Stimulated activated CD4-positive, alpha-beta T cell treated with anti-CD3 and anti-CD28 coated beads, Interleukin-12 subunit alpha, Interleukin-12 subunit beta, amount 100 ng/mL, for 24 hours (primary cell): Measurements from ENCODE around the gene LPCAT1.
A peak's percentile ranks its signal among the peaks of the same experiment; 100 is the strongest.
"Not testable (repeated sequence)": the region's sequence is repeated elsewhere in the genome, so short reads cannot be mapped to it uniquely, and the experiment has no call there.

ENCODE experiments used
- DNase-seq, 2 experiments: peaks; one replicate each; pipeline ENCODE4 v3.0.0-alpha.2; 2020; ENCODE audit warnings: low read depth in 2 of 2

Gene LPCAT1, protein sequence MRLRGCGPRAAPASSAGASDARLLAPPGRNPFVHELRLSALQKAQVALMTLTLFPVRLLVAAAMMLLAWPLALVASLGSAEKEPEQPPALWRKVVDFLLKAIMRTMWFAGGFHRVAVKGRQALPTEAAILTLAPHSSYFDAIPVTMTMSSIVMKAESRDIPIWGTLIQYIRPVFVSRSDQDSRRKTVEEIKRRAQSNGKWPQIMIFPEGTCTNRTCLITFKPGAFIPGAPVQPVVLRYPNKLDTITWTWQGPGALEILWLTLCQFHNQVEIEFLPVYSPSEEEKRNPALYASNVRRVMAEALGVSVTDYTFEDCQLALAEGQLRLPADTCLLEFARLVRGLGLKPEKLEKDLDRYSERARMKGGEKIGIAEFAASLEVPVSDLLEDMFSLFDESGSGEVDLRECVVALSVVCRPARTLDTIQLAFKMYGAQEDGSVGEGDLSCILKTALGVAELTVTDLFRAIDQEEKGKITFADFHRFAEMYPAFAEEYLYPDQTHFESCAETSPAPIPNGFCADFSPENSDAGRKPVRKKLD

DNA sequence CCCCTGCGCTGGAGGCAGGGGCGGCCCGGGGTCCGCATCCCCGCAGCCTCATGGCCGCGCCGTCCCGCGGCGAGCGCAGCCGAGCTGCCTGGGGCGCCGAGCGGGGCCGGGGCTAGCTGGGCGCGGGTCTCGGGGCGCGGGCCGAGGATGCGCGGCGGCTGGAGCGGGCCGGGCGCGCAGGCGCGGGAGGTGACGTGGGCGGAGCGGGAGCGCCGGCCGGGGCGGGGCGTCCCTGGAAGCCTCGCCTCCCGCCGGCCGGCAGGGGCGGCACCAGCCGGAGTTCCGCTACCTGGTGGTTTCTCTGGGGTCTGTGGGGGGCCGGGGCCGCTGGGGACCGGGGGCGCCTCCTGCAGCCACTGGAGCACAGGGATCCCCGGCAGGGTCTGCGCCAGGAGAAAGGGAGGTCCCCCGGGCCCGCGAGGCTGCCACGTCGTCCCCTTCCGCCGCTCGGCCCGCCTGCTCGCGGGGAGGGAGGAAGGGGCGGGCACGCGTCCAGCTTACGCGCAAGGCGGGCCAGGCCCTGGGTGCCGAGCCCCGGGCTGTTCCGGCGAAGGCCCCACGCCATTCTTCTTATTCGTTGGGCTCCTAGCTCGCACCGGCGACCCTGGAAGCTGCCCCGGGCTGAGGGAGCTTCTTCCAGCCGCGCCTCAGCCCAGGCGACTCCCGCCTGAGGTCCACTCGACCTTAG, at the start of gene LPCAT1:
Gene LPCAT1, minus strand, starts transcription at position 168 of the 688 bp plus-strand sequence. Its CDS starts 116 bp downstream, at position 52.
- DNase-seq, result peak; percentile 55 to 69

DNA sequence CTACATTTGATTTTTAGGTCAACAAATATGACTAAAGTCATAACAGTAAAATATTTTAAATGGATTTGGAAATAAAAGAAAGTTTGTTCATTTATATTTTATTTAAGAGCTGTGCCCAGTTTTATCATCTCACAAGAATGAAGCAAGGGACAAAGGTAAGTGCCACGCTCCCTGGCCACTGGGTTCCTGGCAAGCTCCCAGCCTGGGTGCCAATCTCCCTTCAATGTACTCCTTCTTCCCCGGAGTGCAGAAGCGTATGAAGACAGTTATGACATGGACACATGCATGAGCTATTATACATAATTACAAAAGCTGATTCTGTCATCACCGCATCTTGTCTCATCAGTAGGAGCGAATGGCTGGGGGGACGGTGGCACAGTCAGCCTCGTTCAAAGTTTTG, 48.1 kb upstream of the LPCAT1 start:
- not testable (repeated sequence) for DNase-seq

DNA sequence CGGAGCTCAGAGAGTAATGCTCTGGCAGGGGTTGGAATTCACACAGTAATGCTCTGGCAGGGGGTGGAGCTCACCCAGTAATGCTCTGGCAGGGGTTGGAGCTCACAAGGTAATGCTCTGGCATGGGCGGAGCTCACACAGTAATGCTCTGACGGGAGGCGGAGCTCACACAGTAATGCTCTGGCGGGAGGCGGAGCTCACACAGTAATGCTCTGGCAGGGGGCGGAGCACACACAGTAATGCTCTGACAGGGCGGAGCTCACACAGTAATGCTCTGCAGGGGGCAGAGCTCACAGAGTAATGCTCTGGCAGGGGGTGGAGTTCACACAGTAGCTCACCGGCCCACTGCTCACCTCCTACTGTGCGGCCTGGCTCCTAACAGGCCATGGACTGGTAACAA, 47.2 kb upstream of the LPCAT1 start:
- no peak for DNase-seq

DNA sequence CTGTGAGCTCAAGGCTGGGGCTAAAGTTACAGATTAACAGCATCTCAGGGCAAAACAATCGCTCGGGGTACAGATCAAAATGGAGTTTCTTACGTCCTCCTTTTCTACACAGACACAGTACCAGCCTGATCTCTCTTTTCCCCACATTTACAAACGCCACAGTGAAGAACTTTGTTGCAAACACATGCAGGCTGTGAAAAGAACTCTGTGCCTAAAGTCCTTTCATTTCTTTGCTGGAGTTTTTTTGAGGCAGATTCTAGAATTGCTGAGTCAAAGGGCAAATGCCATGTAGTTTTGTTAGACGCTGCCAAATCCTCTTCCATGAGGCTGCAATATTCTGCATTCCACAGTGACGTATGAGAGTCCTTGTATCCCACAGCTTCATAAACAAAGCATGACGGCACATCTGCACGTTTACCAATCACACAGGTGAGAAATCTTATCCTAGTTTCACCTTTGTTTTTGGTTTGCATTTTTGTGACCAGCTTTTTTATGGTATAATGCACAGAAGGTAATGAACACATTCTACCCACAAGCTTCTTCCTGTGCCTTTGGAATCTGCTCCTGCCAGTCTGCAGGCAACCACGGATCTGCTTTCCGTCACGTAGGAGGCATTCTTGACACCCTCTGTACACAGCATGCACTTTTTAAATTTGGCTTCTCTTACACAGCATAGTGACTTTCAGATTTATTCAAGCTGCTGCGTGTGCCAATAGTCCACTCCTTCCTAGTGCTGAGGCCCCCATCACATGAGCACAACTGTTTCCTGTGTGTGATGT, 44.6 kb upstream of the LPCAT1 start:
- no peak for DNase-seq

GRCh38 chr5:1567527-1568200, 43.9 kb upstream of the LPCAT1 start:
- DNase-seq, result not testable (repeated sequence)

DNA sequence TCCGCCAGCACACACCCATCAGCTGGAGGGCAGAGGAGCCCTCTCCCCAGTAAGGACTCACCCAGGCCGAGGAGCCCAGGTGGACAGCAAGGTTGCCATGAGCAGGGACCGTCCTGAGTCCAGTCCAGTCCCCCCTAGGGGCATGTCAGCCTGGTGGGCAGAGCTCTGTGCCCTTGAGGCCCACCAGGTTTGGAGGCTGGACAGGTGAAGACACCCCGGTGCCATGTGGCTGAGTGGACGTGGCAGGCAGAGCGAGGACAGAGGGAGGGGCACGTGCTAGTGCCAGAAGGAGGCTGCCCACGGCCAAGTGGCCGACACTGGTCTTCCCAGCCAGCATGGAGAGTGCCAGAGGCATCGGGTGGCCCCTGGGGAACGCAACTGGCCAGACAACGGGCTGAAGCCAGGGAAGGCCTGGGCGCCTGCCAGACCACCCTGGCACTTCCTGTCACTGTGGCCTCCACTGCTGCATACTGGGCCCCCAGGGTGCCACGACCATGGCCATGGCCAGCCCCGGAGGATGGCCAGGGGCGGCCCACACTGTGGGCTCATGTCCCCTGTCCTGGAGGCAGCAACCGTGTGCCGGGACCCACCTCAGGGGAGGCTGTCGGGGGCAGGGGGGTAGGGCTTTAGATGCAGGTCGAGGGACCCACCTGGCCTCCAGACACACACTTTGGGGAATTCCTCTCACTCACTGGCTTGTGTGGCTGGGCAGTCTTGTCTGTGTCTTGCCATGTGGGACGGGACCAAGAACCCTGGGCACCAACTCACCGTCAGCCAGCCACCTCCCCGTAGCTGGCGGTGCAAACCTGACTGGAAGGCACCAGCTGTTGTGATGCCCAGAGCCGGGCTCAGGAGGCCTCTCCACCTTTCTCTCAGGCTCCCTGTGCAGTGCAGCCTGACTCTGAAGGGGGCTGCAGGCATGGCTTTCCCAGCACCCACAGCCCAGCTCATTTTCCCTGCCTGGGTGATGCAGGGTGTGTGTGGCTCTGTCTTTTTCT, 42.3 kb upstream of the LPCAT1 start:
- DNase-seq, result no peak

GRCh38 chr5:1564824-1565736, 41.3 kb upstream of the LPCAT1 start:
- no peak for DNase-seq

DNA sequence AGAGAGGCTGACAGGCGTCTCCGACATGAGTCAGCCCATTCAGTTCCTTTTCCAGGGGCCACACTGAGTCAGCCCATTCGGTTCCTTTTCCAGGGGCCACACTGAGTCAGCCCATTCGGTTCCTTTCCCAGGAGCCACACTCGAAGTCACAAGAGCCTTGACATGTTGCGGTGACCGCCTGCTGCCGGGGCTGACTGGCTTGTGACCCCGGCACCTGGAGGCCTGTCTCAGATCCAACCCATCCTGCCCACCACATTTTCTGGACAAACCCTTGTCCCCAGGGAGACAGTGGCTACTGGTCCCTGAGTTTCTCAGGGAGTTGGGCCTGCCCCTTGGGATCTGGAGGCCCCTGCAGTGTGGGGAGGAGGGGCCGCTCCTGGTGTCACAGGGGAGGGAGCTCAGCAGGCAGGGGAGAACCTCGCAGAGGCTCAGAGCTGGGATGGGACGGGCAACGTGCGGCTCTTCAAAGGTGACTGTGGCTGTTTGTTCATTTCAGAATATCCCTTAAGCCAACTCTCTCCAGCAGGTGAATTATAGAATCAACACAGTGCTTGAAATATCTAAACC, 40.5 kb upstream of the LPCAT1 start:
- no peak for DNase-seq

GRCh38 chr5:1563617-1564181, 39.9 kb upstream of the LPCAT1 start:
- DNase-seq, result no peak

GRCh38 chr5:1563051-1563461, 39.3 kb upstream of the LPCAT1 start:
- no peak for DNase-seq

- no peak for DNase-seq
Observed at GRCh38 chr5:1562599-1562998, 38.8 kb upstream of the LPCAT1 start.

- DNase-seq, result no peak
Observed at GRCh38 chr5:1561402-1561929, 37.7 kb upstream of the LPCAT1 start.

DNA sequence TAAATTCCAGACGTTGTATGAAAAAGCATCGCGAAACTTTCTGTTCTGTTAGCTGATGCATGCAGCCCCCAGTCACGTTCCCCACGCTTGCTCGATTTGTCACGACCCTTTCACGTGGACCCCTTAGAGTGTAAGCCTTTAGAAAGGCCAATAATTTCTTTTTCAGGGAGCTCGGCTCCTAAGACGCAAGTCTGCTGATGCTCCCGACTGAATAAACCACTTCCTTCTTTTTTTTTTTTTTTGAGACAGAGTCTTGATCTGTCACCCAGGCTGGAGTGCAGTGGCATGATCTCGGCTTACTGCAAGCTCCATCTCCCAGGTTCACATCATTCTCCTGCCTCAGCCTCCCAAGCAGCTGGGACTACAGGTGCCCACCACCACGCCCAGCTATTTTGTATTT, 36.7 kb upstream of the LPCAT1 start:
- not testable (repeated sequence) for DNase-seq

DNA sequence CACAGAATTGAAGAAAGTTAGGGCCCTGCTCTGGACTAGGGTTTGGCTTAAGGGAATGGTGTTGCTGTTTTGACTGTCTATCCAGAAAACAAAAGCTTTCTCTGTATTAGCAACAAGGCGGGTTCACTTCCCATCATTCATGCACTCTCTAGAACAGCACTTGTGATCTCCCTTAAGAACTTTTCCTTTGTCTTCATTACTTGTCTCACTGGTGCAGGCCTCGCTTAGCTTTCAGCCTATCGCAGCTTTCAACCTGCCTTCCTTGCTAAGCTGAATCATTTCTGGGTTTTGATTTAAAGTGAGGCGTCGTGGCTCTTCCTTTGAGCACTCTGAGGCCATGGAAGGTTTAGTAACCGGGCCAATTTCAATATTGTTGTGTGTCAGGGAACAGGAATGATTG, 35.2 kb upstream of the LPCAT1 start:
- no peak for DNase-seq

DNA sequence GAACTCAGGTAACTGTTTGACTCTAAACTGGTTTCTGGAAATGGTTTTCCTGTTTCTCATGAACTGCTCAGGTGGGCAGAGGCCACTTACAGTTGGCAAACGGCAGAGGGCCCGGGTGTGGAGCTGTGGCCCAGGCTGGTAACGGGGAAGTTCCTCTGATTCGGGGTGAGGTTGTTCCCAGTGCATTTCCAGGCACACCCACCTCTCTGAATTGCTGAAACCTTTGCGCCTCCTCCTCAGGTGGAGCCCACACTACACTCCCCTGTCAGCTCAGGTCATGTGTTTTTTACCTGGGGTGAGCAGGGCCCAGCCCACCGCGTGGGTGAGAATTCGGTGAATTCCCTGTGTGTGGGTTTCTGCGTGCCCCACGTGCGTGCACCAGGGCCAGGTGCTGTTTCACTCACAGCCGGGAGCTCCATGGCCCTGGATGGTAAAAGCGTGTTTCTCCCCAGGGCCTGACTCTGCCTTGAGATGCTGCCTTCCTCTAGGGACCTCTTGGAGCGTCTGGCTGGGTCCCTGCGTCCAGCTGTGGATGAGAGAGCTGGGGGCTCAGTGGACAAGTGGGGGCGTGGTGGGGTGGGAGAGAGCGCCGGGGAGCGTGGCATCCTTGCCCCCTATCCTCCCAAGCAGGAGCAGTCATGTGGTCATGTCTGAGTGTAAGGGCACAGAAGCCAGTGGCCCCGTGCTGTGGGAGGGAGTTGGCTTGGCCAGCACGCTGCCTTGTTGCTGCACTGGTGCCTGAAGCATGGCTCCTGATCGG, 33.5 kb upstream of the LPCAT1 start:
- no peak for DNase-seq

DNA sequence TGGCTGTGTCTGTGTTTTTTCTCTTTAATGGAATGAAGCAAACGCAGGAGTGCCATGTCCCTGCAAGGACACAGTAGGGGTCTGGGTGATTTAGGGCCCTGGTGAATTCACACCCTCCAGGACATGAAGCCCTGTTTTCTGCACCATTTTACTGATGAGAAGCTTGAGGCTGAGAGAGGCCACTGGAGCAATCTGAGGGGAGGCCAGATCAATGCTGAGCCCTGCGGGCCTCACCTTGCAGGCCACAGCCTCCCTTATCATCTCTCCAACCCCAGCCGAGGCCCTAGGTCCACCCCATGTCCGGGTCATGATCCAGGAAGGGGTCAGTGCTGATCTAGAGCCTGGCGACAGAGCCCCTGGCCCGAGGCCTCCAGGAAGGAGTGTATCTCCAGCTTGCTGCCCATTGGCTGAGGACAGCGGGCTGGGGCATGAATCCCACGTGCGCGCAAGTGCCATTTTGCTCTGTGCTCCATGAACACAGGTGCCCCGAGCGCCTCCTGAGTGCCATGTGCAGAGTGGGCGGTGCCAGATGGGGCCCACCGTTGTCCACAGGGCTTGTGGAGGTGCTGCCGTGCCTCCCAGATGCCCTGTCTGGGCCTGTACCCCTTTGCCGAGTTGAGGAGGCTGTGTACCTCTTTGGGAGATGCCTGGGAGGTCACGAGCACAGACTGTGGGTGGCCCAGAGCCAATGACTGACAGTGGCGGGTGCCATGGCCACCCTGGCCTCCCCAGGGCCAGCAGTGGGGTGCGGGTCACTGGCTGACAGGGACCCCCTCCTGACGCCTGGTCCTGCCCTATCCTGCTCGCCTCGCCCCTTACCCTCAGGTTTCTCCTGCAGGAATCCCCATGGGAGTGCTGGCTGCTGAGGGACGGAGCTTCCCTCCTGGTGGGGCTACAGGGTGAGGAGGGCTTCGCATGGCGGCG, 32.3 kb upstream of the LPCAT1 start:
- no peak for DNase-seq
